Measurements from ENCODE around the gene DPP10.
"Not testable (repeated sequence)": the region's sequence is repeated elsewhere in the genome, so short reads cannot be mapped to it uniquely, and the experiment has no call there.

The DPP10 gene

GRCh38 chr2:115075800-115076199, 633.4 kb downstream of the DPP10 start:
- H3K4me3 ChIP-seq (ENCODE audit: control insufficient read depth, low read depth, low read length): no peak overlapping the region
- DNase-seq (ENCODE audit: low read depth): no peak
- TF ChIP-seq CTCF (conservative IDR thresholded peaks at IDR 0.05; ENCODE audit: control insufficient read depth, insufficient read depth, low read depth, low read length): no peak

- no peak overlapping the region for H3K4me3 ChIP-seq (ENCODE audit: control insufficient read depth, low read depth, low read length)
- no peak for TF ChIP-seq CTCF (conservative IDR thresholded peaks at IDR 0.05; ENCODE audit: control insufficient read depth, insufficient read depth, low read depth, low read length)
- no peak for DNase-seq (ENCODE audit: low read depth)
Observed at GRCh38 chr2:115077626-115078025, 635.2 kb downstream of the DPP10 start.

GRCh38 chr2:115083225-115083624, 640.8 kb downstream of the DPP10 start:
- no peak overlapping the region for H3K4me3 ChIP-seq (ENCODE audit: control insufficient read depth, low read depth, low read length)
- no peak for TF ChIP-seq CTCF (conservative IDR thresholded peaks at IDR 0.05; ENCODE audit: control insufficient read depth, insufficient read depth, low read depth, low read length)
- DNase-seq (ENCODE audit: low read depth): no peak

- no peak overlapping the region for H3K4me3 ChIP-seq (ENCODE audit: control insufficient read depth, low read depth, low read length)
- DNase-seq (ENCODE audit: low read depth): no peak
- TF ChIP-seq CTCF (conservative IDR thresholded peaks at IDR 0.05; ENCODE audit: control insufficient read depth, insufficient read depth, low read depth, low read length): no peak
Observed at GRCh38 chr2:115083711-115084110, 641.3 kb downstream of the DPP10 start.

- H3K4me3 ChIP-seq (ENCODE audit: control insufficient read depth, low read depth, low read length): no peak overlapping the region
- DNase-seq (ENCODE audit: low read depth): no peak
- no peak for TF ChIP-seq CTCF (conservative IDR thresholded peaks at IDR 0.05; ENCODE audit: control insufficient read depth, insufficient read depth, low read depth, low read length)
Observed at GRCh38 chr2:115084446-115084845, 642.0 kb downstream of the DPP10 start.

GRCh38 chr2:115086051-115086620, 643.7 kb downstream of the DPP10 start:
- not testable (repeated sequence) for DNase-seq (ENCODE audit: low read depth)

DNA sequence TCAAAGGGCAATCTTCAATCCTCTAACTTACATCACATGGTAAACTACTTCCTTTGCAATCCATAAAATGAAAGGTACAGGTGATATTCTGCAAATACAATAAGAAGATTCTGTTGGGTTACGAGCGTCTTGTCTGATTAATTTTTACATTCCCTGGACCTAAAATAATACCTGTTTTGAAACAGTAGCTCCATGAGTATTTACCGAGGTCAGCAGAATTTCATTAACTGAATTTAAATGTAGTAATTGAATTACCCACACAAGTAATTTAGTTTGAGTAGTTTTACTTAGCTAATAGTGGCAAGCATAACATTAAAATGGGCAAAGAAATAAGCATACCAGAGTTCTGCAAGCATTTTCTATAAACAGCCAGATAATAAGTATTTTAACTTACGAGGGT, 652.0 kb downstream of the DPP10 start:
- DNase-seq (ENCODE audit: low read depth): no peak
- TF ChIP-seq CTCF (conservative IDR thresholded peaks at IDR 0.05; ENCODE audit: control insufficient read depth, insufficient read depth, low read depth, low read length): no peak
- H3K4me3 ChIP-seq (ENCODE audit: control insufficient read depth, low read depth, low read length): no peak overlapping the region

More at GRCh38 chr2:115086051-115086620, 643.7 kb downstream of the DPP10 start:
- H3K4me3 ChIP-seq (ENCODE audit: control insufficient read depth, low read depth, low read length): not testable (repeated sequence)

Data from fibroblast of mammary gland (primary cell).